GM10266 (cell line): Measurements from ENCODE around the gene KCNQ1.

Experiments
- DNase-seq: peaks from one replicate; pipeline ENCODE4 v3.0.0; 2012; ENCODE audit errors: extremely low spot score
- TF ChIP-seq, protein P1 (sequence below): IDR thresholded peaks from 2 replicates; pipeline ENCODE4 v1.5.1; 2012; ENCODE audit warnings: mild to moderate bottlenecking, low read depth; ENCODE audit not compliant: control insufficient read depth, insufficient read depth; ENCODE audit errors: missing control alignments

Gene KCNQ1

DNA sequence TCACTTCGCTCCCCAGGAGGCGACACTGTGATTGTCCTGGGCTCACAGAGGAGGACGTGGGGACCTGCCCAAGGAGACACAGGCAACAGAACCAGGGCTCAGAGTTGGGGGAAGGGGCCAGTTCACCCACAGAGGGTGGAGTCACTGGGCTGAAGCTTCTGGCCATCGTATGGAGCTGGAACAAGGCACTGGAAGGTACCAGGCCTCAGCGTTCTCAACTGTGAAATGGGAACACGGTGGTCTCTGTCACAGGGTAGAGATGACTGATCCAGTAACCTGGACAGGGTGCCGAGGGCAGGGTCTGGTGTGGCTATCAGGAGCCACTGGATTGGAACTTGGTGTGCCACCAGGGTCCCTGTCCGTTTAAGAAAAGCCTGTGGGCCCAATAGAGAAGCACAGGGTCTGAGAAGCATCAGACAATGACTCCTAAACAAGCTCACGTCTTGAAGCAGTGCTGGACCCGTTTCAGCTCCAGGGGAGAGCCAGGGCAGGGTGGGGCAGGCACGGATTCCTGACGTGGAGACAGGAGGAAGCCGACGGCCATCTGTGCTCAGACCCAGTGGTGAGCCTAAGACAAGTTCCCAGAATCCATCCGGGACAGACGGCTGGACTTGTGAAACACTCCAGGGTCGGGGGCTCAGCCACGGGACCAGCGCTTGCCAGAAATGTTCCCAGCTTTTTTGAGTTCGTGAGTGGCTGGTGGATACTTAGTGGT is 280.0 kb downstream of the KCNQ1 start:
- DNase-seq = no peak
- TF ChIP-seq, protein P1, sequence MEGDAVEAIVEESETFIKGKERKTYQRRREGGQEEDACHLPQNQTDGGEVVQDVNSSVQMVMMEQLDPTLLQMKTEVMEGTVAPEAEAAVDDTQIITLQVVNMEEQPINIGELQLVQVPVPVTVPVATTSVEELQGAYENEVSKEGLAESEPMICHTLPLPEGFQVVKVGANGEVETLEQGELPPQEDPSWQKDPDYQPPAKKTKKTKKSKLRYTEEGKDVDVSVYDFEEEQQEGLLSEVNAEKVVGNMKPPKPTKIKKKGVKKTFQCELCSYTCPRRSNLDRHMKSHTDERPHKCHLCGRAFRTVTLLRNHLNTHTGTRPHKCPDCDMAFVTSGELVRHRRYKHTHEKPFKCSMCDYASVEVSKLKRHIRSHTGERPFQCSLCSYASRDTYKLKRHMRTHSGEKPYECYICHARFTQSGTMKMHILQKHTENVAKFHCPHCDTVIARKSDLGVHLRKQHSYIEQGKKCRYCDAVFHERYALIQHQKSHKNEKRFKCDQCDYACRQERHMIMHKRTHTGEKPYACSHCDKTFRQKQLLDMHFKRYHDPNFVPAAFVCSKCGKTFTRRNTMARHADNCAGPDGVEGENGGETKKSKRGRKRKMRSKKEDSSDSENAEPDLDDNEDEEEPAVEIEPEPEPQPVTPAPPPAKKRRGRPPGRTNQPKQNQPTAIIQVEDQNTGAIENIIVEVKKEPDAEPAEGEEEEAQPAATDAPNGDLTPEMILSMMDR = no peak

DNA sequence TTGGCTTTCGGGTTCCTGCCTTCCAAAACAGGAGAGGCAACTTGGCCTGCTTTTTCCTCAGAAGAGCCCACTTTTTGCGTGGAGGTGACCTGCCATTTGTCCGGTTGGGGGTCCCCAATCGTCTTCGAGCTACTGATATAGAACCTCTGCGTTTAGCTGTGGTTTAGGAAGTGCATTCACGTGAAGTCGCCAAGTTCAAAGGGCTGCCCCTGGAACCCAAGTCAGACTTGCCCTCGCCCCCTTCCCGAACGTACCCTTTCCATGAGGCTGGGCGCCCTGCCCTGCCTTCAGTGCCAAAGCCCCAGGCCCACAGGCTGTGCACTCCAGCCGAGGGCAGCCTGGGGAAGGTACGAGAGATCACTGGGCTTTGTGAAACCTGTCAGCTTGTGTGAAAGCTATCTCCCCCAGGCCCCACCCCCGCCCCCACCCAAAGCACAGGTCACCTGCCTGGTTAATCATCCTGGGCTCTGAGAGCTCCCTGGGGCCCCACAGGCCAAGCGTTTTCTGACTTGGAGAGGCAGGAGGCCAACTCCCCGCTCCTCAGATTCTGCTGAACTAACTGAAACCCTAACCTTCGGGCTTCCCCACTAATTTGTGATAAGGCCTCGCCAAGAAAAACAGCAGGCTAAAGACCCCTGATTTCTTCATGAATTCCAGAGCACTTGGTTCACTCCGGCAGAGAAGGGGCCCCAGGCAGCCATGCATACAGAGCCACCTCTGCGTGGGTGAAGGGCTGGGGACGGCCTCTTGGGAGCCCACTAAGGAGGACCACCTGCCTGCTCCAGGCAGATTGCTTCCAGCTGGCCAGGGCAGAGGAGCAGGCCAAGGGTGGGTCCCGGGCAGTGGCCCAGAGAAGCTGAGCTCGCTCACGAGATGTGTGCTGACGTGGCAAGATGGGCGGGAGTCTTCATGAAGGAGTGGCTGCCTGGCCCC is 280.8 kb downstream of the KCNQ1 start:
- DNase-seq = no peak
- TF ChIP-seq, protein P1 = no peak

DNA sequence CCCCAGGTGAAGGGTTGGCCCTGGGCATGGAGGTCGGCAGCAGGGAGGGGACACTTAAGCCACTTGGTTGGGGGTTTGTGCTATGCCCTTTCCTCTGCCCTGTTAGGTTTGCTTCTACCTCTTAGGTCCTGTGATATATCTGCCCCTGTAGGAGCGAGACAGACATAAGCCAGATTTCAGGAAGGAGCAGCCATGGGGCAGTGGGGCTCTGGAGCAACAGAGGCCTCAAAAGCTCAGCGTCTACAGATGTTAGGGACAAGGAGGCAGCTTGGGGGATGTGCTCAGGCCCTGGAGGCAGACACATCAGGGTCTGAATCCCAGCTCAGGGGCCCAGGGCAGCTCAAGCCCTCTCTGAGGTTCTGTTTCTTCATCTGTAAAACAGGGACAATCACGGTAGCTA is 282.2 kb downstream of the KCNQ1 start:
- no peak for DNase-seq
- TF ChIP-seq, protein P1 = no peak

DNA sequence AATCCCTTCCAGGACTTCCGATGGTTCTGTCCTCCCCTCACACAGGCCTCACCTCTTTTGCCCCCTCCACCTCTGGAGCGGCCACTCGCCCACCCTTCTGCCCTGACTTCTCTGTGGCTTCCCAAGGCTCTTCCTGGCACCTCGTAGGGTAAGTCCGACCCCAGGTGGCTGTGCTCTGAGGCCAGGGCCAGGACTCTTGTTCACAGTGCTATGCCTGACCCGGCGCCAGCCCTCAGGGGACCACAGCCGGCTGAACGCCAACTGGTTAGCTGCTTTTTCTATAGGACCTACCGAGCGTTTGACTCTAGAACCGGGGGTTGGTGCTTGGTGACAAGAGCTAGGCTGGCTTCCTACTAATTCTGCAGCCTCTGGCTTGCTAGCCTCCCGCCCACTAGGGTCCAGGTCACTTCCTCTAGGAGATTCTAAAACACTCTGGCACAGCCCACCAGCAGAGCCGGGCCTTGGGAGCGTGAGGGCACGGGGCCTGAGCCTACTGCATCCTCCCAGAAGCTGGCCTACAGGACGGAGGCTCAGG is 283.4 kb downstream of the KCNQ1 start:
- TF ChIP-seq, protein P1 = no peak
- DNase-seq = no peak

DNA sequence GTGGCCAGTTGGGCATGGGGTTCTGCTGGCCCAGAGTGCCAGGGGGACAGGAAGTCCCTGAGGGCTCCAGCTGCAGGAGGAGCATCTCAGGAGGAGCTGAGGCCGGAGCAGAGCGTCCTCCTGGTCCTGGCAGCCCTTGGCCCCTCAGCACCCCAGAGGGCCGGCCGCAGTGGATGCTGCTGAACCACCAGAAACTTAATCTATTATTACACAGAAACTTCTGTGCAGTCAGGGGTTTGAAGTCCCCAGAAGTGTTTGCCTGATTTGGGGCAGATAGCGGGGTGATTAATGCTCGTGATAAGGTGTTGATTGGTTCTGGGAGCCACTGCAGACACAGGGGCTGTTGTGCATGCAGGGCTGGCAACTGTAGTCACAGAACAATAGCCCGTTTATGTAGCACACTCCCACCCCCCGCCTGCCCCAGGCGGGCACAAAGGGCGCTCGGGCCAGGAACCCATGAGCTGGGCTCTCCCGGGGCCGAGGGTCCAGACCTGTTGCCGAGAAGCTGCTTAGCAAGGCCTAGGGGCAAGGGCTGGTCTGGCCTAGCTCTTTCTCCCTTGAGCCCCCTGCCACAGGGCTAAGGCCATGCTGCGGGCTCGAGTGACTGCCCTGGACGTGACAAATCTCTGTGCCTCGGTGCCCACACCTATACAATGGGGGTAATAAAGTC is 284.0 kb downstream of the KCNQ1 start:
- TF ChIP-seq, protein P1 = no peak
- no peak for DNase-seq

DNA sequence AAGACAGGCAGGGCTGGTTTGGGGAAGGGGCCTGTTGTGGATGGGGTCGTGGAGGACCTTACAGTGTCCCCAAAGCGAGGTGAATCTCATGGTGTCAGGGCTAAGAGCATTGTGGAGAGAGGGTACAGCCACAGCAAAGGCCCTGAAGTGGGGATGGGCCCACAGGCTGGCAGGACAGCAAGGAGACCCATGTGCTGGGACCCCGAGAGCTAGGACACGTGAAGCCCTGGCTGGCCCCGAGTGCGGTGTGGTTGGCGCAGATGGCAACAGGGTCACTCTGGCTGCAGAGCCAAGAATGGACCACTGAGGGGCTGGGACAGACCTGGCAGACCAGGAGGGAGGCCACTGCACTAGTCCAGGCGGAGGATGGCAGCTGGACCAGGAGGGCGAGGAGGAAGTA is 285.0 kb downstream of the KCNQ1 start:
- TF ChIP-seq, protein P1 = no peak

More for the DNA sequence above, 285.0 kb downstream of the KCNQ1 start:
- DNase-seq = no peak
